HPDE6-E6E7 (cell line): Measurements from ENCODE around the gene KDSR.

Source experiments
- DNase-seq: peaks from one replicate; pipeline ENCODE4 v3.0.0; 2011; ENCODE audit warnings: missing footprints; ENCODE audit errors: extremely low spot score

The KDSR gene

GRCh38 chr18:63284173-63284799 is 82.7 kb downstream of the KDSR start:
- DNase-seq = no peak

GRCh38 chr18:63283305-63284094 is 83.5 kb downstream of the KDSR start:
- no peak for DNase-seq

- no peak for DNase-seq
Observed at GRCh38 chr18:63282793-63283192, 84.2 kb downstream of the KDSR start.
